NCI-H1048 (cell line): ENCODE measurements around the gene PITPNC1.

Experiments used
- DNase-seq: peaks from one replicate; lab custom pipeline; 2025; lab: John Stamatoyannopoulos, UW

PITPNC1 gene

DNA sequence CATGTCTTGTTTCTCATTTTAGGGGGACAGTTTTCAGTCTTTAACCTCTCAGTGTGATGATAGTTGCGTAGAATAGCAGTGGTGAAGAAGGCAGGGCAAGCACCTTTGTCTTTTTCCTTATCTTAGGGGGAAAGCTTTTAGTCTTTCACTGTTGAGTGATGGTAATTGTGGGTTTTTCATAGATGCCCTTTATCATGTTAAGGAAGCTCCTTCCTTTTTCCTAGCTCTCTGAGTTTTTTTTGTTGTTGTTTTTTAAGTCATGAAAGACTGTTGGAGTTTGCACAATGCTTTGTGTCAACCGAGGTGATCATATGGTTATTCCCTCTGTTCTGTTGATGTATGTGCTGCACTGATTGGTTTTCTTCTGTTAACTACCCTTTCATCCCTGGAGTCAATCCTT is 356.4 kb downstream of the PITPNC1 start:
- no peak for DNase-seq

DNA sequence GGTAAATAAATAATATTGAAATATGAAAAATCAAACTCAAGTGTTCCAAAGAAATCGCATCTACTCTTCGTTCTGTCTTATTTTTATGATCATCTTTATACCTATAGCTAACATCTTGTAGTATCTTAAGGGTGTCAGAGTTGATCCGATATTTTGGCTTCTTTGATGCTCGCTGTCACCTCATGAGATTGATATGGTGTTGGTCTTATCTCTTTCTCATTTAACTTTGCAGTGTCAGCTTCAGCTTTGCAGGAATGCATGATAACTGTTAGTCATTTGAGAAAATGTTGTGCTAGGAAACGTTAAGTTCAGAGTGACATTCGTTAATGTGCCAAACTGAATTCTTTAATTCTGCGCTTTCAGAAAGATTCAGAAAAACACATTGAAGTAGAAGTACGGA is 360.1 kb downstream of the PITPNC1 start:
- no peak for DNase-seq

DNA sequence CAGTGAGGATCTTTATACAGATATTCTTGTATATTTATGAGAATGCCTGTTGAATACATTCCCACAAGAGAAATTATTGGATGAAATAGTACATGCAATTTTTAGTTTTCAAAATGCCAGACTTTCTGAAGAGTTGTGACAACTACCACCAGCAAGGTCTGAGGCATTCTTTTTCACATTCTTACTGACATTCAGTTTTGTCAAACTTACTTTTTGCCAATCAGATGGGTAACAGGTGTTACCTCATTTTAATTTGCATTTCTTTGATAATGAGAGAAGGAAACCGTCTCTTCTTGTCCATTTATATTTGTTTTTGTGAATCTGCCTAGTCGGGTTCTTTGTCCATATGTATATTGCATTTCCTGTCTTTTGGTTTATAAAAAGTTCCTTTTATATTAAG is 364.9 kb downstream of the PITPNC1 start:
- DNase-seq: no peak
